Measurements from ENCODE around the gene ANKRD28.

- TF ChIP-seq CTCF (IDR thresholded peaks at IDR 0.05) (no peak), POLR2A (IDR thresholded peaks at IDR 0.05) (no peak), POLR2AphosphoS5 (IDR thresholded peaks at IDR 0.05) (peak in 1 of 3 donors; percentile 5)
Measured at GRCh38 chr3:15645740-15646501, 151.9 kb downstream of the ANKRD28 start.

All from transverse colon (tissue), 4 donors.